Astrocyte (in vitro differentiated cells and primary cell): ENCODE measurements around the gene PCGF3.

Experiments used
- EZH2 ChIP-seq: IDR thresholded peaks from 2 replicates; pipeline ENCODE4 v1.6.1; 2012; ENCODE audit warnings: mild to moderate bottlenecking, low read length, inconsistent platforms; ENCODE audit not compliant: insufficient read depth
- TF ChIP-seq, protein P1 (sequence below): IDR thresholded peaks from 2 replicates; pipeline ENCODE4 v1.5.1; 2011; ENCODE audit warnings: low read depth, mild to moderate bottlenecking, inconsistent platforms, low read length, moderate library complexity; ENCODE audit not compliant: insufficient read depth

DNA sequence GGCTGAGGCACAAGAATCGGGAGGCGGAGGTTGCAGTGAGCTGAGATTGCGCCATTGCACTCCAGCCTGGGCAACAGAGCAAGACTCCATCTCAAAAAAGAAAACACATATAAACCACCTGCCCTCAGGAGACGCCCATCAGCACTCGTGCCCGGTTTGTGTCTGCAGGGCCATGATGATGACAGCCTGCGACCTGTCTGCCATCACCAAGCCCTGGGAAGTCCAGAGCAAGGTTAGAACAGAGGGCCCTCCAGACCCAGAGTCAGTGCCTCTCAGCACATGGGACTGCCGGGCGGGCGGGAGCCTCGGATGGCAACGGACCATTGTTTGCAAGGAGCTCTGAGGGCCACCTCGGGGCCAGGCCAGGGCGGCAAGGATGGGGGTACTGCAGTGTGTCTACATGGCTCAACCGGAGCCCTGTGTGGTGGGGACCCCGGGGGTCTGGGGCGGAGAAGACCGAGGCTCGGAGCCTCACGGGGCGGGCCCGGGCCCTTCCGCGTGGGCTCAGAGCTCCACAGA lies 40.9 kb upstream of the PCGF3 start:
- TF ChIP-seq, protein P1, sequence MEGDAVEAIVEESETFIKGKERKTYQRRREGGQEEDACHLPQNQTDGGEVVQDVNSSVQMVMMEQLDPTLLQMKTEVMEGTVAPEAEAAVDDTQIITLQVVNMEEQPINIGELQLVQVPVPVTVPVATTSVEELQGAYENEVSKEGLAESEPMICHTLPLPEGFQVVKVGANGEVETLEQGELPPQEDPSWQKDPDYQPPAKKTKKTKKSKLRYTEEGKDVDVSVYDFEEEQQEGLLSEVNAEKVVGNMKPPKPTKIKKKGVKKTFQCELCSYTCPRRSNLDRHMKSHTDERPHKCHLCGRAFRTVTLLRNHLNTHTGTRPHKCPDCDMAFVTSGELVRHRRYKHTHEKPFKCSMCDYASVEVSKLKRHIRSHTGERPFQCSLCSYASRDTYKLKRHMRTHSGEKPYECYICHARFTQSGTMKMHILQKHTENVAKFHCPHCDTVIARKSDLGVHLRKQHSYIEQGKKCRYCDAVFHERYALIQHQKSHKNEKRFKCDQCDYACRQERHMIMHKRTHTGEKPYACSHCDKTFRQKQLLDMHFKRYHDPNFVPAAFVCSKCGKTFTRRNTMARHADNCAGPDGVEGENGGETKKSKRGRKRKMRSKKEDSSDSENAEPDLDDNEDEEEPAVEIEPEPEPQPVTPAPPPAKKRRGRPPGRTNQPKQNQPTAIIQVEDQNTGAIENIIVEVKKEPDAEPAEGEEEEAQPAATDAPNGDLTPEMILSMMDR, result no peak
- no peak for TF ChIP-seq EZH2
